Measurements from ENCODE around the gene R3HCC1L. TPM values are rescaled to one million over a fixed set of nuclear protein-coding genes. Genes with fewer than 3 reads are reported as not detected.

The R3HCC1L gene
- total and polyA plus RNA-seq, 9 of the 15 experiments (the other 6 are each of a cell fraction or from before 2014, with no cell fraction given): 9.1 to 17.8 (median 12.6) TPM

DNA sequence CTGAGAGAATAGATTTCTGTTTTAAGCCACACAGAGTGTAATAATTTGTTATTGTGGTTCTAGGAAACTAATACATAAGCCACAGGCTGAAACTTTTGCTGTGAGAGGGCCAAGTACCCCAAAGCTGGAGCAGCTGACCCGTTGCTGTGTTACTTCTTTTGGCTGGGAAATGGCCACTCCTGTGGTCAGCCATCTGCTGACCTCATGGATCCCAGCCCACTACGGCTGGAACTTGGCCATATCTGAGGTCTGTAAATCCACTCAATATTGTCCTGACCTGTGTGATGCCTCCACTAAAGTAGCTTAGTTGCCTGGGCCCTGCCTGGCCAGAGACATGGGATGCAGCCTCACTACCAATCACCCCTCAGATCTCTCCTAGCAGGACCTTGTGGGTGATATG lies 151.0 kb downstream of the R3HCC1L start (continued):
- TF ChIP-seq ERF (CRISPR knock-in tag; IDR thresholded peaks at IDR 0.05): no peak
- no peak for TF ChIP-seq GTF3C2 (IDR thresholded peaks at IDR 0.05; ENCODE audit: borderline replicate concordance, extremely low read depth, insufficient read length)
- no peak for TF ChIP-seq MAX (CRISPR knock-in tag; IDR thresholded peaks at IDR 0.05)
- no peak for TF ChIP-seq ZNF644 (tag; IDR thresholded peaks at IDR 0.05; ENCODE audit: low read depth)
- no peak for TF ChIP-seq MEF2D (tag; conservative IDR thresholded peaks at IDR 0.05; ENCODE audit: low read depth)
- no peak for TF ChIP-seq POLR3A (IDR thresholded peaks at IDR 0.05; ENCODE audit: borderline replicate concordance, extremely low read depth, insufficient read depth, insufficient read length)
- no peak for TF ChIP-seq HNRNPH1 (optimal IDR thresholded peaks at IDR 0.05; ENCODE audit: low read depth, low read length)
- TF ChIP-seq MAFK (IDR thresholded peaks at IDR 0.05; ENCODE audit: low read length): no peak
- TF ChIP-seq HMG20A (CRISPR knock-in tag; conservative IDR thresholded peaks at IDR 0.05): no peak
